ENCODE measurements around the gene MACROD2. TPM values are rescaled to one million over a fixed set of nuclear protein-coding genes. Genes with fewer than 3 reads are reported as not detected.

MACROD2 gene
- total and polyA plus RNA-seq, 8 donors: 0.78 to 31.3 (median 10.9) TPM; not detected in 1

DNA sequence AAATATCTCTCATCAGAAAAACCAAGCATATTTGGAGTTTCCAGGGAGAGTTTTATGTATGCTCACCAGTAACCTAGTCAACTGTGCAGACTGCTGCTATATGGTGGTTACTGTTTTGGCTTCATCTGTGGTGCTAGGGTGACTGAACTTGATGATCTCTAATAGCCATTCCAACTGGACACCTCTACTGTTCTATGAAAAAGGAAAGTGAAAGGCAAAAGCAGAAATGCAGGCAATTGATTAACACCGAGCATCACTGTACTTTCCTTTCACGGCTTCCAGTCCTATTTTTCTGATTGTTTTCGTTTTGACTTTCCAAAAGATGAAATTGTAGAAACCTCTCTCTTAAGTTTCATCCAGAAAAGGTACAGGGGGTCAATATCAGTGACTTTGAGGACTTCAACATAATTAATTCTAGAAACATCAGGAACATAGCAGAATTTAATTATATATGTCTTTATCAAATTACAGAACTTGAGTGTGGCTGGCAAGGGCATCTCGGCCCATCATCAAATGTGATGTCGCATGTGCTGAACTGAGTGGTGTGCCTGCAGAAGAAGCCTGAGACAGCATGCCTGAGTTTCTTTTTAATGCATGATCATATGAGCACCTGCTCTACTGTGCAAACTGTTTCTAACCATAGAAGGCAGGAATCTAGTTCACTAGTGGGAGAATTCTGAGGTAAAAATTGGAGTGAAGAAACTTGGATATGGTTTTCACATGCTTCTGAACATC lies 806.4 kb downstream of the MACROD2 start:
- WGBS, 5 donors: 80 to 96% (median 90%) methylated on average over 5 of the region's 5 CpGs
- intact Hi-C loops (cut with DNase I; ENCODE audit: low total_unique reads): no loop called here
- Histone ChIP-seq H3K27me3 (no peaks in the 10 kb centered on the region), H3K4me3 (no peak overlapping the region), H3K4me1 (no peaks in the 10 kb centered on the region), H3K36me3 (no peaks in the 10 kb centered on the region), H3K27ac (no peak overlapping the region), H3K9me3 (peaks cover 0 to 5% (median 1%) of the 10 kb centered on the region in 4 donors)
- TF ChIP-seq EP300 (IDR thresholded peaks at IDR 0.05) (no peak), POLR2AphosphoS5 (IDR thresholded peaks at IDR 0.05) (no peak), POLR2A (IDR thresholded peaks at IDR 0.05) (no peak)
- TF ChIP-seq, protein P1, sequence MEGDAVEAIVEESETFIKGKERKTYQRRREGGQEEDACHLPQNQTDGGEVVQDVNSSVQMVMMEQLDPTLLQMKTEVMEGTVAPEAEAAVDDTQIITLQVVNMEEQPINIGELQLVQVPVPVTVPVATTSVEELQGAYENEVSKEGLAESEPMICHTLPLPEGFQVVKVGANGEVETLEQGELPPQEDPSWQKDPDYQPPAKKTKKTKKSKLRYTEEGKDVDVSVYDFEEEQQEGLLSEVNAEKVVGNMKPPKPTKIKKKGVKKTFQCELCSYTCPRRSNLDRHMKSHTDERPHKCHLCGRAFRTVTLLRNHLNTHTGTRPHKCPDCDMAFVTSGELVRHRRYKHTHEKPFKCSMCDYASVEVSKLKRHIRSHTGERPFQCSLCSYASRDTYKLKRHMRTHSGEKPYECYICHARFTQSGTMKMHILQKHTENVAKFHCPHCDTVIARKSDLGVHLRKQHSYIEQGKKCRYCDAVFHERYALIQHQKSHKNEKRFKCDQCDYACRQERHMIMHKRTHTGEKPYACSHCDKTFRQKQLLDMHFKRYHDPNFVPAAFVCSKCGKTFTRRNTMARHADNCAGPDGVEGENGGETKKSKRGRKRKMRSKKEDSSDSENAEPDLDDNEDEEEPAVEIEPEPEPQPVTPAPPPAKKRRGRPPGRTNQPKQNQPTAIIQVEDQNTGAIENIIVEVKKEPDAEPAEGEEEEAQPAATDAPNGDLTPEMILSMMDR (IDR thresholded peaks at IDR 0.05): no peak
- no peak for DNase-seq

DNA sequence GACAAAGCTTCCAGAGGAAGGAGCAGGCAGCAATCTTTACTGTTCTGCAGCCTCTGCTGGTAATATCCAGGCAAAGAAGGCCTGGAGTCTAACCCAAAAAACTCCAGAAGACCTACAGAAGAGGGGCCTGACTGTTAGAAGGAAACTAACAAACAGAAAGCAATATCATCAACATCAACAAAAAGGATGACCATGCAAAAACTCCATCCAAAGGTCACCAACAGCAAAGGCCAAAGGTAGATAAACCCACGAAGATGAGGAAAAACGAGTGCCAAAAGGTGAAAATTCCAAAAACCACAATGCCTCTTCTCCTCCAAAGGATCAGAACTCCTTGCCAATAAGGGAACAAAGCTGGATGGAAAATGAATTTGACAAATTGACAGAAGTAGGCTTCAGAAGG lies 811.9 kb downstream of the MACROD2 start:
- Histone ChIP-seq H3K36me3 (no peaks in the 10 kb centered on the region), H3K9me3 (peaks cover 0 to 27% (median 10%) of the 10 kb centered on the region in 4 donors), H3K4me3 (no peak overlapping the region), H3K27me3 (no peaks in the 10 kb centered on the region), H3K27ac (no peak overlapping the region), H3K4me1 (no peaks in the 10 kb centered on the region)
- intact Hi-C loops (cut with DNase I; ENCODE audit: low total_unique reads): no loop called here
- TF ChIP-seq POLR2AphosphoS5 (IDR thresholded peaks at IDR 0.05): no peak
- no peak for TF ChIP-seq POLR2A (IDR thresholded peaks at IDR 0.05)
- no peak for TF ChIP-seq EP300 (IDR thresholded peaks at IDR 0.05)
- TF ChIP-seq, protein P1 (IDR thresholded peaks at IDR 0.05): no peak
- no peak for DNase-seq
- WGBS, 5 donors: 74 to 90% (median 89%) methylated on average over 2 of the region's 2 CpGs

DNA sequence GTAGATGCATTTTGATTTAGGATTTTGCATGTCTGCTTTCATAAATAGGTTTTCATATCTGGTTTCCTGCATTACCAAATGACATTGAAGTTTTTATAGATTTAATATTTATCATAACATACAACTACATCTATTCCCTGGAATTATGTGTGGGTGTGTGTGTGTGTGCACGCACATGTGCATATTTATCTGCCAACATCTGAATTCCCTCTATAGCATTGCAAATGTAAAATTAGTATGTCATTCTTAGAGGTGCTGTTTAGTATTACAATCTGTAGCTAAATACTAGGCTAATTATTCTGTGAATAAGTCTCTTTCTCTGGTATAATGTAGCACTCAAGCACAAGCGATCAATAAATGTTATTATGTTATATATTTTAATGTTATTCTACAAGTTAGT lies 820.0 kb downstream of the MACROD2 start:
- intact Hi-C loops (cut with DNase I; ENCODE audit: low total_unique reads): no loop called here
- no peaks in the 10 kb centered on the region for H3K27me3 ChIP-seq
- no peaks in the 10 kb centered on the region for H3K36me3 ChIP-seq
- no peaks in the 10 kb centered on the region for H3K4me1 ChIP-seq
- H3K4me3 ChIP-seq: no peak overlapping the region
- TF ChIP-seq, protein P1 (IDR thresholded peaks at IDR 0.05): no peak
- no peak for TF ChIP-seq POLR2A (IDR thresholded peaks at IDR 0.05)
- no peak for TF ChIP-seq EP300 (IDR thresholded peaks at IDR 0.05)
- no peak for TF ChIP-seq POLR2AphosphoS5 (IDR thresholded peaks at IDR 0.05)
- H3K27ac ChIP-seq: no peak overlapping the region
- H3K9me3 ChIP-seq: peaks cover 0 to 9% (median 0%) of the 10 kb centered on the region in 4 donors
- DNase-seq: no peak
- WGBS, 5 donors: 95 to 99% (median 97%) methylated on average over 2 of the region's 2 CpGs

DNA sequence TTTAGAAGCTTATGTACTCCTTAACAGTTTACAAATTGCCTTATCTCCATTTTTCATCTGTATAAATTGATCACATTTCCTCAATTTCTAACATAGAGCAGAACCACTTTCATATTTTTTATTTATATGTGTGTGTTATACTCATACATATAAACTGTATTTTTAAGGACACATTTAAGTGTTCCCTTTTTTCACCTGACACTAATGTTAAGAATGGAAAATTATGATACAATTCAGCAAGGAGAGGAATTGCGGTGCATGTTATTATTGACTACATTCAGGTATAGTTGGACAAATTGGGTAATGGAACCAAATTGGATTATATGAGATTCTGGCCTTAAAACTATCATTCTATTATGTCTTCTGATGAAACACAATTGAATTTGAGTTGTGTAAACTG lies 821.2 kb downstream of the MACROD2 start:
- no peak for DNase-seq
- no peak overlapping the region for H3K27ac ChIP-seq
- peaks cover 0 to 4% (median 0%) of the 10 kb centered on the region in 4 donors for H3K9me3 ChIP-seq
- no peak overlapping the region for H3K4me3 ChIP-seq
- H3K36me3 ChIP-seq: no peaks in the 10 kb centered on the region
- H3K27me3 ChIP-seq: no peaks in the 10 kb centered on the region
- intact Hi-C loops (cut with DNase I; ENCODE audit: low total_unique reads): no loop called here
- TF ChIP-seq EP300 (IDR thresholded peaks at IDR 0.05): no peak
- no peak for TF ChIP-seq POLR2AphosphoS5 (IDR thresholded peaks at IDR 0.05)
- TF ChIP-seq, protein P1 (IDR thresholded peaks at IDR 0.05): no peak
- no peak for TF ChIP-seq POLR2A (IDR thresholded peaks at IDR 0.05)
- no peaks in the 10 kb centered on the region for H3K4me1 ChIP-seq
- 96 to 99% (median 98%) methylated on average over 1 of the region's 1 CpG for WGBS, 5 donors
